Dendritic cell treated with granulocyte-macrophage colony-stimulating factor and Interleukin-4, amounts not matched to agents 40 ng/mL and 50 ng/mL, for 4 days (primary cell): Measurements from ENCODE around the gene KIF6.

Source experiments
- H3K27ac Mint-ChIP-seq: one replicate; pipeline ENCODE4 v1.8.0; 2022; ENCODE audit warnings: mild to moderate bottlenecking, mixed read lengths
- H3K27me3 Mint-ChIP-seq: one replicate; pipeline ENCODE4 v1.8.0; 2022; ENCODE audit warnings: mild to moderate bottlenecking, mixed read lengths
- H3K36me3 Mint-ChIP-seq: one replicate; pipeline ENCODE4 v1.8.0; 2022; ENCODE audit warnings: low read depth, mixed read lengths
- H3K4me1 Mint-ChIP-seq: one replicate; pipeline ENCODE4 v1.8.0; 2022; ENCODE audit warnings: low read depth, mixed read lengths
- H3K4me3 Mint-ChIP-seq: one replicate; pipeline ENCODE4 v1.8.0; 2022; ENCODE audit warnings: mild to moderate bottlenecking, moderate library complexity, mixed read lengths
- H3K9me3 Mint-ChIP-seq: one replicate; pipeline ENCODE4 v1.8.0; 2022; ENCODE audit warnings: mixed read lengths
- intact Hi-C: fragments of 100-400 bp; cut with micrococcal nuclease; formaldehyde crosslinking; loops from one replicate; pipeline ENCODE4 v1.15.0; 2022

KIF6 gene

DNA sequence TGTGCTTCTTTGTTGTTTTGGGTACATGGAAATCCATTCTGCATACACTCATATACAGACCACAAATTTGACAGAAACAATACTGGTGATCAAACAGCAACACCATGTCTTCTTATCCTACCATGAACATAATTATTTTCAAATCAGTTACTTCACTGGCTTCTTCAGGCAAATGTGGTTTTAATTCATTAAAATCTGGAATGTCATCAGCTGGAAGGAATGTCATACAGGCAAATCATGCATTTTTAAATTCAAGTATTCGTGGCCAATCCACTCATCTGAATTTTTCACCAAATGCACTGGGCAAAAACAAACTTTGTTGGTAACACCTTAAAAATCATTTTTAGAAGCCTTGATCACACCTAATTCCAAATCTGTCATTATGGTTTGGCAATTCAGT, 59.3 kb downstream of the KIF6 start:
- Mint-ChIP-seq H3K9me3 (no peaks in the 10 kb centered on the region), H3K27me3 (peaks cover 7% of the 10 kb centered on the region), H3K4me1 (no peaks in the 10 kb centered on the region), H3K36me3 (no peaks in the 10 kb centered on the region), H3K27ac (no peak overlapping the region), H3K4me3 (no peak overlapping the region)
- intact Hi-C loops, result no loop called here

DNA sequence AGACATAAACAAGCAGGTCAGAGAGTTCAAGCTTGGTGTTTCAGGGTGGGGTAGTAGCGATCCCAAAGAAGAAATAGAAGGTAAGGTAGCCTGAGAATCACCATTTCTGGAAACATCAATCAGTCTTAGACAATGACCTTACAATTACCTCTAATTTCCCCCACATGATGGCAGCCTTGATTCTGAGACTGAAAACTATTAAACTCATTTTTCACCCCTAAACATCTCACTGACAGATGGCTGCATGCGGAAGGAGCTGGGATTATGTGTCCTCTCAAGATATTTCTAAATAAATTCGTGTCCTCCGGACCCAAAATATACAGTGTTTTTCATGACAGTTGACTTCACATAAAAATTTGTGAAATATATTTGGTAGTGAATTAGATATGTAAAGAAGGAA, 61.0 kb downstream of the KIF6 start:
- H3K4me1 Mint-ChIP-seq, result no peaks in the 10 kb centered on the region
- H3K27ac Mint-ChIP-seq, result no peak overlapping the region
- H3K36me3 Mint-ChIP-seq, result no peaks in the 10 kb centered on the region

DNA sequence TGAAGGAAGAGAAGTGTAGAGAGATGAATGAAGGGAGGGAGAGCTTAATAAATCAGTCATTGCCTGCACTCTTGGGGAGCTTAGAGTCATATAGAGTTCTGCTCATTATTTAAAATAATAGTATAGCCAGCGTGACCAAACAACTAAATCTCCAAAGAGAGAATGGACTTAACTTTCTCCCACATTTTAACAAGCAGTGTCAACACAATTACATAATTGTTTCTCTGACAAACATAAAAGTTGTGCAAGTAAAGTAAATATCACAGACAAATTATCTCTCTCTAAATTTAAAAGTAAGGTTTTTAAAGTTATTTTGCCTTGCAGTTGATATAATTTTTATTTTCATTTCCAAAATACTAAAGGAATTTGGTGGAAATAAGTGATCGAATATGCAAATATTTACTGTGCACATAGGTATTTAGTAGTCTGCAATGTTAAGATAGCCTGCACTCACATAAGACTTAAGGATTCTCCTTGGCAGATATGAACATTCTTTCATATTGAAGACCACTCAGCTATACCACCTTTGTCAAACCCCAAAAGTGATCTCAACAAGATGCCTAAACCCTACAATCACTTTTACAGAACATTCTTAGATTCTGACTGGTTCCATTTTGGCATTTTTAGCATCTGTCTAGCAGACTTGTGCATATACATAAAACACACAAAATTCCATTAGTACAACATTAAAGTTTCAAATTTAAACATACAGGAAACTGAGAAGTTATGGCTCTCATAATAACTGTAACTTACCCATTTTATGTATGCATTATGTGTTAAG, 67.7 kb downstream of the KIF6 start:
- no peak overlapping the region for H3K27ac Mint-ChIP-seq
- H3K4me3 Mint-ChIP-seq, result no peak overlapping the region
- H3K36me3 Mint-ChIP-seq, result no peaks in the 10 kb centered on the region
- intact Hi-C loops, result no loop called here
- no peaks in the 10 kb centered on the region for H3K4me1 Mint-ChIP-seq
- H3K27me3 Mint-ChIP-seq, result peaks cover 2% of the 10 kb centered on the region
- no peaks in the 10 kb centered on the region for H3K9me3 Mint-ChIP-seq

More for the DNA sequence above, 61.0 kb downstream of the KIF6 start:
- Mint-ChIP-seq H3K27me3 (peaks cover 6% of the 10 kb centered on the region), H3K9me3 (no peaks in the 10 kb centered on the region), H3K4me3 (no peak overlapping the region)
- intact Hi-C loops, result no loop called here

DNA sequence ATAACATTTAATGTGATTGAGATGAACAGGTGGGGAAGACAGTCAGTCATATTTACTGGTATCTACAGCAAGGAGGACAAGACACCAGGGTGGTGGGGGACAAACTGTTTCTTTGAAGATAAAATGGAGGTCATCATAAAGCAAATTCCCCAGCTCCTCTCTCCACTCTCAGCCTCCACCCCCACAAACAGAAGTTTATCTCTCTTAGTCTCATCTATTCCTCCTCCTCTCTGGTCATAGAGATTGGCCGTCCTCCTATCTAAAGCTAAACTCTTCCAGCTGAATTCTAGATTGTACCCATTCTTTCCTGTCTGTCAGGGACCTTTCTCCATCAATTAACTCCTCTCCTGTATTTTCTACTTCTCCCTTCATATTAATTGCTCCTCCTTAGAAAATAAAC, 71.1 kb downstream of the KIF6 start:
- H3K36me3 Mint-ChIP-seq, result no peaks in the 10 kb centered on the region
- peaks cover 5% of the 10 kb centered on the region for H3K27me3 Mint-ChIP-seq
- H3K9me3 Mint-ChIP-seq, result no peaks in the 10 kb centered on the region
- no peaks in the 10 kb centered on the region for H3K4me1 Mint-ChIP-seq
- no peak overlapping the region for H3K27ac Mint-ChIP-seq
- intact Hi-C loops, result no loop called here
- H3K4me3 Mint-ChIP-seq, result no peak overlapping the region

DNA sequence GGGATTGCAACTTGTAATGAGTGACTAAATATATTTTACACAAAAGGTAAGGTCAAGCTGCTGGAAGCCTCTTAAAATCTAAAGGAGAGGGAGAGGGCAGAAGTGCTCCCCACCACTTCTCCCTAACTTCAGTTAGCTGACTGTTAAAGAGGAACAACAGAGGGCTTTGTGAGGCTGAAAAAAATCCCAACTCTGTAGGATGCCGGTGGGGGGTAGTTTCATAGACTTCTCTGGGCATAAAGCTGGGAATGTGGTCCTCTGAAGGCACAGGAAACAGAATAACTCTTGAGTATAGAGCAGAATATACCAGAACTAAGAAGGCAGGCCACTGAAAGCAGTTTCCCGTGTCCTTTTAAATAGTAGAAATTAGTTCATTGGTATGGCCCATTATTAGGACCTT, 71.6 kb downstream of the KIF6 start:
- Mint-ChIP-seq H3K4me3 (no peak overlapping the region), H3K4me1 (no peaks in the 10 kb centered on the region), H3K27ac (no peak overlapping the region), H3K27me3 (peaks cover 5% of the 10 kb centered on the region), H3K36me3 (no peaks in the 10 kb centered on the region), H3K9me3 (no peaks in the 10 kb centered on the region)
- intact Hi-C loops, result no loop called here

DNA sequence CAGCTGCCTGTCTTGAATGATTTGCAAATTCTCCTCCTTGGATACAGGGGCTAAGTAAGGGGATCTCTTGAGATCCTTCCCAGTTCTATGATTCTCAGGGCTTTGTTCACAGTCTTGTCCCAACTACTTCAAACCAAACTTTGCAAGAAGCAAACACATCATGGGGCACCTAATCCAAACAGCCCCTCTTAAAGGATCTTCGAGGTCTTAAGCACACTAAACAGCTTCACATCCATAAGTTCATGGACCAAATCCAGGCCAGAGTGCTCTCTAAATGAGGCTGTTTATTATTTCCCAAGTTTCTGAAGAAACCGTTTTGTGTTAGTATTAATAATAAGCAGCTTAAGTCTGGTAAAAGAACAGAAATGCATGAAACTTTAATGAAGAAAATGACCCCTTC, 75.2 kb downstream of the KIF6 start:
- no peaks in the 10 kb centered on the region for H3K36me3 Mint-ChIP-seq
- H3K4me3 Mint-ChIP-seq, result no peak overlapping the region
- no peaks in the 10 kb centered on the region for H3K9me3 Mint-ChIP-seq
- H3K27me3 Mint-ChIP-seq, result peaks cover 5% of the 10 kb centered on the region
- no peaks in the 10 kb centered on the region for H3K4me1 Mint-ChIP-seq
- intact Hi-C loops, result no loop called here
- H3K27ac Mint-ChIP-seq, result no peak overlapping the region

DNA sequence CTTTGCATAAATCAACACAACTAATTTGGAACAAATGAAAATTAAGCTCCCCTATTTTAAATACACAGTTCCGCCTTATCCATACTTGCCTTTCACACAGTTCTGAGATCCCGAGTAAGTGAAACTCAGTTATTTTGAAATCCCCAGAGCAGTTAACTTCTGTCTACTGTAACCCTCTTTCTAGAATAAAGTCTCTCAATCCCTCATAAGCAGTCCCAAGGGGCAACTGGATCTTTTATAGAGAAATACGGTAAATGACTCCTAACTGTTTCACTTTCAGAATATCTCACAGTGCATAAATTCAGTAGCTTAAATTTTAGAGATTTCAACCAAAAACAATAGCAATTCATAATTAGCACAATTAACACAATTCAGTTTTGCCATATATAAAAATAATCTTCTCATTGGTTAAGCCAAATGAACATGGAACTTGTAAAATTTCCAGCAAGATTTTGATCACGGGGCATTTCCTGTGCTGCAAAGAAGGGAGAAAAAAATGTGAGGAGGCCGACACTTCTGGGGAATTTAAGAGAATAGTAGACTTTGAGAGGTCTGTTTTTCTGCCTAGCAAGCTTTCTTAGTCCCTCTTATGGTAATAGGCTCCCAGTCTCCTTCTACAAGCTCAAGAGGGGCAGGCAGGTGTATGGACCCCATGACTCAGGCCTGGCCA, 78.3 kb downstream of the KIF6 start:
- H3K27me3 Mint-ChIP-seq, result peaks cover 3% of the 10 kb centered on the region
- H3K9me3 Mint-ChIP-seq, result no peaks in the 10 kb centered on the region
- H3K27ac Mint-ChIP-seq, result no peak overlapping the region
- no peaks in the 10 kb centered on the region for H3K4me1 Mint-ChIP-seq
- no peak overlapping the region for H3K4me3 Mint-ChIP-seq
- intact Hi-C loops, result no loop called here
- H3K36me3 Mint-ChIP-seq, result no peaks in the 10 kb centered on the region

DNA sequence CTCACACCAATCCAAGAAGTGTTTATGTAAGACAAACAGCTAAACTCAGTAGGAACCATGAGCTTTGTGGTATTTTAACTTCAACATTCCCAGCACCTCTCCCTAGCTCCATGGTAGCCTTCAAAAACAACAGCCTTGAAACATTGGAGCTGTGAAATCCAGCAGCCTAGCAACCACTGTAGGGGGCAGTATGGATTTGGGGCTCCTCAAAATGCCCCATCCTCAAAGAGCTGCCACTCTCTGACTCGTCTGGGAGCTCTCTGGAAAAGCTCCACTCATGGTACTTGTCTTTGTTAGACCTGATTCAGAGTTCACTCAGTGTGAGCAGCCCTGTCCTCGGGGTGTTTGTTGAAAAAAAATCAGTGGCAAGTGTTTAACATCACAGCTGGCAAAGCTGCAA, 82.9 kb downstream of the KIF6 start:
- Mint-ChIP-seq H3K27ac (no peak overlapping the region), H3K4me1 (no peaks in the 10 kb centered on the region), H3K36me3 (no peaks in the 10 kb centered on the region), H3K27me3 (no peaks in the 10 kb centered on the region), H3K9me3 (no peaks in the 10 kb centered on the region), H3K4me3 (no peak overlapping the region)
- intact Hi-C loops, result no loop called here

DNA sequence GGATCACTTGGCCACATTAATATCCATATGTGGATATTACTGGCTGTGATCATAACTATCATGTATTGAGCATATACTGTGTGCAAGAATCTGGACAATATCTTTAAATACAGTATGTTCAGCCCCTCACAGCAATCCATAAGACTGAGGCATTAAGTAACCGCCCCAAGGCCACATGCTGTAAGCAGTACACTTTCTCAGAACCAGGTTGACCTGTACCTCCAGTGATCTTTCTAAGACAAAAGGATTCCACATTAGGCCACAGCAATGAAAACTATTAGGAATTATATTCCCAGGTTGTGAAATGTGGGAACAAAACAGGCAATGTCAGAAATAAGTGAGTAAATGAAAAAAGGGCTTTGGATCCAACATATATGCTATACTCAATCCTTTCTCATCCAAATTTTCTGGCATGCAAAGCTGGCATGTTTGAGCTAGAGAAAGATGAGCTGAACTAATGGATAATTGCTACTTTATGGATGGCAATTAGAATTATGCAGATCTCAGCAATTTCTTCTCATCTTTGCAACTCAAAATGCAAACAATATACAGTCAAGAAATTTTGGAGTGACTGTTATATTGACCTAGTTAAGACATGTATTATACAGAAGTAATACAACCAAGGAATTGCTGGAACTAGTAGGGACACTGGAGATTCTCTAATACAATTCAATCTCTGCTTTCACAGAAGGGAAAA, 86.9 kb downstream of the KIF6 start:
- intact Hi-C loops, result no loop called here
- no peaks in the 10 kb centered on the region for H3K27me3 Mint-ChIP-seq
- no peak overlapping the region for H3K4me3 Mint-ChIP-seq

DNA sequence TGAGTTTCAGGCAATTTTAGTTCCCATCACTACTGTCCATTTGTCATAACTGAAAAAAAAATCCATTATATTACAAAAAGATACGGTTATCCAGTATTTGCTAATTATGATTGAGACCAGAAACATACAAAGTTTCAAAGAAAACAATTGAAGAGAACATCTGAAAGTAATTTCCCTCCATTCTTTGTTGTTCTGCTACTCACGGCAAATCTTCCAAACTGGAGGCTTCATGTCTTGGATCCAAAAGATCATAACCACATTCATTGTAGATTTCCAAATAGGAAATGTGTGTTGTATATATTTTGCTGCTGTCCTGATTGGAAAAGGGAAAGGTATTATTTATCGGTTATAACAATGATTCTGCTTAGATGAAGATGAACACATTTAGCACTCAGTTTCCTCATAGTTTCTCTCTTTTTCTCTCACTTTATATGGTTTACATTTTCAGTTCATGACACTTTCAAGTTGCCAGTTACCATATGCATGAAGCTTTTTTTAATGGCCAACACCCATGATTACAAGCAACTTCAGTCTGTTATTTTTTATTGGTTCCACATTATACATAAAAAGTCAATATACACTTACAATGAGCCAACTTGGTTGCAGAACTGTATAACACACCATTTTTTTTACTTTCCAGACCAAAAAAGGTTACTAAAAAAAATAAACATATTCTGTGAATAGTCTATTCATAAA, 90.4 kb downstream of the KIF6 start:
- Mint-ChIP-seq H3K27me3 (no peaks in the 10 kb centered on the region), H3K4me1 (no peaks in the 10 kb centered on the region), H3K9me3 (no peaks in the 10 kb centered on the region), H3K36me3 (no peaks in the 10 kb centered on the region), H3K4me3 (no peak overlapping the region), H3K27ac (no peak overlapping the region)
- intact Hi-C loops, result no loop called here

More for the DNA sequence above, 86.9 kb downstream of the KIF6 start:
- Mint-ChIP-seq H3K4me1 (no peaks in the 10 kb centered on the region), H3K36me3 (no peaks in the 10 kb centered on the region), H3K27ac (no peak overlapping the region), H3K9me3 (no peaks in the 10 kb centered on the region)

DNA sequence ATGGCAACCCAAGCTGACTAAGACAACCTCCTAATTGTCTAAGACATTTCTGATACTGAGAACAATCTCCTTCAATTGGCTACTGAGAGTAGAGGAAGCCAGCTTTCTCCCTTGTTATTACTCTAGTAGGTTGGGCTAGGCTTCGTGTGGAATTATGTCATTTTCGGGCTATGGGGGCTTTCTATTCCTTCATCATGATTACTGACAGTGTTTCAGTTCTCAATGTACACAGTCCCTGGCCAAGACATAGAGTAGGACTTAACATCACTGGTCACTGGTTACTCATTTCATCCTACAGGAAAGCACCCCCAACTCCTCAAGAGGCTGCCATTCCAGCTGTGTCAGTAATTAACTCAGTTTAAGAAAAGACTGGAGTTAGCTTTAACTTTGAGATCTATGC, 100.0 kb downstream of the KIF6 start:
- no peaks in the 10 kb centered on the region for H3K4me1 Mint-ChIP-seq
- H3K27me3 Mint-ChIP-seq, result no peaks in the 10 kb centered on the region
- no peaks in the 10 kb centered on the region for H3K36me3 Mint-ChIP-seq
- intact Hi-C loops, result no loop called here
- no peak overlapping the region for H3K4me3 Mint-ChIP-seq
- no peaks in the 10 kb centered on the region for H3K9me3 Mint-ChIP-seq
- no peak overlapping the region for H3K27ac Mint-ChIP-seq

DNA sequence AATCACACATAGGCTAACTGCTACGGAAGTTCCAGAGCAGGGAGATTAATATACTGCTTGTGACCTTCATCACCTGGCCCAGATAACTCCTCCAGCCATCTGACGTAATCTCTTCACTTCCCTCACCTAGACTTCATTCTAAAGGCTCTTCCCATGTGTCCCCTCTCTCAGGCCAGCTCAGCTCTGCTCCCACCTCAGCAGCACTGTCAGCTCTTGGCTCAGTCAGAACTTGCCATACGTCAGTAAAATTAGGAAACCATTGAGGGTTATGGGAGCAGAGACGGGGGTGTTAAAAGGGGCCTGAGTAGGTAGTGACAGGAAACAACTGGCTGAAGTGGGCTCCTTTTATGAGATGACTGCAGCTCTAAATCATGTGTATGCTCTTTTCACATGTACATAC, 101.5 kb downstream of the KIF6 start:
- H3K4me1 Mint-ChIP-seq, result no peaks in the 10 kb centered on the region
- H3K4me3 Mint-ChIP-seq, result no peak overlapping the region
- no peaks in the 10 kb centered on the region for H3K9me3 Mint-ChIP-seq
- no peaks in the 10 kb centered on the region for H3K36me3 Mint-ChIP-seq
- H3K27ac Mint-ChIP-seq, result no peak overlapping the region
- no peaks in the 10 kb centered on the region for H3K27me3 Mint-ChIP-seq
- intact Hi-C loops, result no loop called here

DNA sequence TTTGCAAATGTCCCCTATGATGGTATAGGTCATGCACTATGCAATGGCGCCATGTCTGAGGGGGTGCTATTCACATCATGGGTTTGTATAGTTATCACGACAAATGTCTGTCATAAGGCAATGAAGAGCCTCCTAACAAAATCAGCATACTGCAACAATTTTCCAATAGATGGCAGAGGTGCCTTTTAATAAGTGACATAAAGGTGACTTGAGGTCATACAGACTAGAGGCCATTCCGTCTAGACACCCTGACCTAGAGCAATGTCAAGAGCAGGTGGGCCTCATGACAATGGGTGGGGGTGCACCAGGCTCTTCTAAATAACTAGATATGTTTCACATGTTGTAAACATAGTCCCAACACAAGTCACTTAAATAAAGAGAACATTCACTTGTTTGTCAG, 107.7 kb downstream of the KIF6 start:
- intact Hi-C loops, result no loop called here
- Mint-ChIP-seq H3K9me3 (no peaks in the 10 kb centered on the region), H3K4me1 (no peaks in the 10 kb centered on the region)

DNA sequence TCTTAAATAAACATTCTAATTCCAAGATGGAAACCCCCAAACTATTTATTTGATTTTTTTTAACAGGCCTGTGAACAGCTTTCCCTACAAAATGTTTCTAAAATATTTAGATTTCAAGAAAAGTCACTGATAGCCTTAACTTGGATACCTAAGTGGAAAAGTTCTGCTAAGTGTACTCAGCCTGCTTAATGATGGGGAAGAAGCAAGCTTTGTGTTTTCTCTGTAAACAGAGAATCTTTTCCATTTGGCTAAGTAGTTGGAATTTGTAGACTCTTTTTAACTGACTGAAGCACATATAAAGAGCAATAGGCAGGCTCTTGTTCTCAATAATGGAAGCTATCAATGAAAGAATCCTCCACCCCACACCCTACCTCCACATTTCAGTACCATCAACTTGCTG, 108.2 kb downstream of the KIF6 start:
- Mint-ChIP-seq H3K27me3 (no peaks in the 10 kb centered on the region), H3K4me3 (no peak overlapping the region), H3K4me1 (no peaks in the 10 kb centered on the region), H3K36me3 (no peaks in the 10 kb centered on the region), H3K27ac (no peak overlapping the region), H3K9me3 (no peaks in the 10 kb centered on the region)
- intact Hi-C loops, result no loop called here

More for the DNA sequence above, 107.7 kb downstream of the KIF6 start:
- Mint-ChIP-seq H3K36me3 (no peaks in the 10 kb centered on the region), H3K27ac (no peak overlapping the region), H3K27me3 (no peaks in the 10 kb centered on the region), H3K4me3 (no peak overlapping the region)
